GM18861 (cell line): ENCODE data around the gene MYO6.
"Not testable (repeated sequence)": the region's sequence is repeated elsewhere in the genome, so short reads cannot be mapped to it uniquely, and the experiment has no call there.

Source experiments
- ATAC-seq: cut with Tn5 transposase; IDR thresholded peaks from one replicate; pipeline ENCODE4 v1.9.1; 2021; ENCODE audit not compliant: unreplicated experiment

Gene MYO6

GRCh38 chr6:75880305-75880704 lies 131.3 kb downstream of the MYO6 start:
- ATAC-seq: no peak

GRCh38 chr6:75882734-75883133 lies 133.7 kb downstream of the MYO6 start:
- no peak for ATAC-seq

- no peak for ATAC-seq
Observed at GRCh38 chr6:75884822-75885221, 135.8 kb downstream of the MYO6 start.

- no peak for ATAC-seq
Observed at GRCh38 chr6:75892384-75892783, 143.3 kb downstream of the MYO6 start.

GRCh38 chr6:75893058-75893775 lies 144.2 kb downstream of the MYO6 start:
- peak; percentile 76 for ATAC-seq

- no peak for ATAC-seq
Observed at GRCh38 chr6:75893776-75894152, 144.7 kb downstream of the MYO6 start.

GRCh38 chr6:75896526-75896925 lies 147.5 kb downstream of the MYO6 start:
- no peak for ATAC-seq

- not testable (repeated sequence) for ATAC-seq
Observed at GRCh38 chr6:75900216-75900615, 151.2 kb downstream of the MYO6 start.

GRCh38 chr6:75905129-75905528 lies 156.1 kb downstream of the MYO6 start:
- ATAC-seq: not testable (repeated sequence)

- ATAC-seq: no peak
Observed at GRCh38 chr6:75906871-75907270, 157.8 kb downstream of the MYO6 start.

GRCh38 chr6:75907444-75907843 lies 158.4 kb downstream of the MYO6 start:
- ATAC-seq: no peak

GRCh38 chr6:75913040-75913439 lies 164.0 kb downstream of the MYO6 start:
- no peak for ATAC-seq

- no peak for ATAC-seq
Observed at GRCh38 chr6:75922226-75922625, 173.2 kb downstream of the MYO6 start.

- no peak for ATAC-seq
Observed at GRCh38 chr6:75926293-75927168, 177.5 kb downstream of the MYO6 start.

GRCh38 chr6:75931011-75931680 lies 182.1 kb downstream of the MYO6 start:
- ATAC-seq: no peak

- ATAC-seq: peak; percentile 53
Observed at GRCh38 chr6:75932067-75932466, 183.0 kb downstream of the MYO6 start.

- ATAC-seq: no peak
Observed at GRCh38 chr6:75933387-75933975, 184.4 kb downstream of the MYO6 start.

- peak; percentile 52 for ATAC-seq
Observed at GRCh38 chr6:75934643-75935472, 185.8 kb downstream of the MYO6 start.

GRCh38 chr6:75935473-75935793 lies 186.4 kb downstream of the MYO6 start:
- no peak for ATAC-seq

GRCh38 chr6:75936682-75937081 lies 187.6 kb downstream of the MYO6 start:
- ATAC-seq: no peak

- ATAC-seq: no peak
Observed at GRCh38 chr6:75937846-75938245, 188.8 kb downstream of the MYO6 start.
